Epithelial cell of esophagus (primary cell): ENCODE measurements around the gene SMYD3.

Experiments
- DNase-seq: peaks from one replicate; pipeline ENCODE4 v3.0.0; 2010; ENCODE audit warnings: low read depth
- H3K4me3 ChIP-seq: 2 replicates; pipeline ENCODE4 v1.5.1; 2011; ENCODE audit warnings: mild to moderate bottlenecking, low read length, control low read depth
- TF ChIP-seq, protein P1 (sequence below): IDR thresholded peaks from 2 replicates; pipeline ENCODE4 v1.5.1; 2011; ENCODE audit warnings: low read depth, mild to moderate bottlenecking, low read length, control low read depth, inconsistent platforms; ENCODE audit not compliant: insufficient read depth; ENCODE audit errors: missing control alignments

SMYD3 gene

DNA sequence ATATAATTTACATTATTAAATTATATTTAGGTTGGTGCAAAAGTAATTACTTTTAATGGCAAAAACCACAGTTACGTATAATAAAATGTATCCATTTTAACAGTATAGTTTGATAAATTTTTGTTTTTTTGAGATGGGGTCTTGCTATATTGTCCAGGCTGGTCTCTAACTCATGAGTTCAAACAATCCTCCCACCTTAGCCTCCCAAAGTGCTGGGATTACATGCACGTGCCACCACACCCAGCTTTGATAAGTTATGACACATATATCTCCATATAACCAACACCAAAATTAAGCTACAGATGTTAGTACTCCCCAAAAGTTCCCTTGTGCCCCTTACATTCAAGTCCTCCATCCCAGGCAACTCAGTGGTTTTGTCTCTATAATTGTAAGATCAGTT, 163.1 kb downstream of the SMYD3 start:
- TF ChIP-seq, protein P1, sequence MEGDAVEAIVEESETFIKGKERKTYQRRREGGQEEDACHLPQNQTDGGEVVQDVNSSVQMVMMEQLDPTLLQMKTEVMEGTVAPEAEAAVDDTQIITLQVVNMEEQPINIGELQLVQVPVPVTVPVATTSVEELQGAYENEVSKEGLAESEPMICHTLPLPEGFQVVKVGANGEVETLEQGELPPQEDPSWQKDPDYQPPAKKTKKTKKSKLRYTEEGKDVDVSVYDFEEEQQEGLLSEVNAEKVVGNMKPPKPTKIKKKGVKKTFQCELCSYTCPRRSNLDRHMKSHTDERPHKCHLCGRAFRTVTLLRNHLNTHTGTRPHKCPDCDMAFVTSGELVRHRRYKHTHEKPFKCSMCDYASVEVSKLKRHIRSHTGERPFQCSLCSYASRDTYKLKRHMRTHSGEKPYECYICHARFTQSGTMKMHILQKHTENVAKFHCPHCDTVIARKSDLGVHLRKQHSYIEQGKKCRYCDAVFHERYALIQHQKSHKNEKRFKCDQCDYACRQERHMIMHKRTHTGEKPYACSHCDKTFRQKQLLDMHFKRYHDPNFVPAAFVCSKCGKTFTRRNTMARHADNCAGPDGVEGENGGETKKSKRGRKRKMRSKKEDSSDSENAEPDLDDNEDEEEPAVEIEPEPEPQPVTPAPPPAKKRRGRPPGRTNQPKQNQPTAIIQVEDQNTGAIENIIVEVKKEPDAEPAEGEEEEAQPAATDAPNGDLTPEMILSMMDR, result no peak
- no peak overlapping the region for H3K4me3 ChIP-seq
- no peak for DNase-seq

DNA sequence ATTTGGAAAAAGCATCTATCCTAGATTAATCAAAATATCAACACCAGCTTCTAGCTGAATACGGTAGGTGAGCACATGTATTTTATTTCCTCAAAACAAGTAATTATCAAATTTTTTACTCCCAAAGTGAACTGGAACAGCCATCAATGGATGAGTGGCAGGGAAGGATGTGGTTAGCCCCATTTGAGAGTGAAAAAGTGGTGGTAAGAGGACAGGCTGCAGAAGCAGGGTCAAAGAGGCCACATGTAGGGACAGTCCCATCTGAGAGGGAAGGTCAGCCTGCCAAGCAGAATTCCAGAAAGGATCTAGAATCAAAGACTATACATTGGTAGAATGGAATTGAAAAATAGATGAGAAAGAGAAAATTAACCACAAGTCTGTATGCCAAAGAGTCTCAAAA, 163.8 kb downstream of the SMYD3 start:
- TF ChIP-seq, protein P1, result no peak
- H3K4me3 ChIP-seq, result no peak overlapping the region
- no peak for DNase-seq

DNA sequence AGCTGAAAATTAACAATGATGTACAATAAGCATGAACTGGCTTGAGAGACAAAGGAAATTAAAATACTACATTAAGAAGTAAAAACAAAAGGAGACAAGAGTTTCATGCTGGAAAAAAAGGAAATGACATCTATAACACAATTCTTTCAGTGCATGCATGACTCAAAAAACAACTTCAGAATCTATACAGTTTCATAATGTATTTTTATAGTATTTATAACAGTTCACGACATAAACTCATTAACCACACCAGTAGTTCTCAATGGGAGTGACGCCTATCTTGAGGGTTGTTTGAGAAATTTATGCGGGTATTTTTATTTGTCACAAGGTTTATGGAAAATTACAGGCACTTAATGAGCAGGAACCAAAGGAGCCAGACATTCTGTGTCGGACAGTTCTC, 168.5 kb downstream of the SMYD3 start:
- no peak for DNase-seq
- H3K4me3 ChIP-seq, result no peak overlapping the region
- TF ChIP-seq, protein P1, result no peak

DNA sequence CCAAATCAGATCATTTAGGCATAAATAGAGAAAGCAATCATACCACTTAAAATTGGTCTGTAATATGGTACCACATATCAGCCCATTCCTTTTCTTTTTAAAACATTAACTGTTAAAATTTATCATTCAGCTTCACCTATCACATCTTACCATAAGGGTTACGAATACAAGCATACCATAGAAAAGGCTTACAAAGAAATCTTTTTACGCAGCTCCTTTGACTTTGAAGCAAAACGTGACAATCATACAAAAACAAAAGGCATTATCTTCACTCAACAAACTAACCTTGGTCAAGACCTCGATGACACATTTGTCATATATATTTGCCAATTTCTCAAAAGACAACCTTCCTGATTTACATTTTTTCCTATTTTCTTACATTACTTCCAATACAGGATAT, 169.0 kb downstream of the SMYD3 start:
- H3K4me3 ChIP-seq, result no peak overlapping the region
- no peak for DNase-seq
- TF ChIP-seq, protein P1, result no peak

DNA sequence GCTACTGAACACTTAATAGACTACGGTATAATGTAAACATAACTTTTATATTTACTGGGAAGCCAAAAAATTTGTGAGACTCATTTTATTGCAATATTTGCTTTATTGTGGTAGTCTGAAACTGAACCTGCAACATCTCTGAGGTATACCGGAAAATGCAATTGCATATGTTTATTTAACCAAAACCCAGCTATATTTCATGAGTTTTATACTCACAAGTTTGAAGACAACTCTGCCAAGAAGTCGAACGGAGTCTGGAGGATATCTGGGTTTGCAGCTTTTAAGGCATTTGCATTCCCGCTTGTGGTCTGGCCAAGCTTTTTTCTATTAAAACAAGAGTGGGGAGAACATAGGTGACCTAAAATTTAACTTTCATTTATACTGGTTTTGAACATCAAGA, 171.9 kb downstream of the SMYD3 start:
- TF ChIP-seq, protein P1, result no peak
- no peak for DNase-seq
- no peak overlapping the region for H3K4me3 ChIP-seq

DNA sequence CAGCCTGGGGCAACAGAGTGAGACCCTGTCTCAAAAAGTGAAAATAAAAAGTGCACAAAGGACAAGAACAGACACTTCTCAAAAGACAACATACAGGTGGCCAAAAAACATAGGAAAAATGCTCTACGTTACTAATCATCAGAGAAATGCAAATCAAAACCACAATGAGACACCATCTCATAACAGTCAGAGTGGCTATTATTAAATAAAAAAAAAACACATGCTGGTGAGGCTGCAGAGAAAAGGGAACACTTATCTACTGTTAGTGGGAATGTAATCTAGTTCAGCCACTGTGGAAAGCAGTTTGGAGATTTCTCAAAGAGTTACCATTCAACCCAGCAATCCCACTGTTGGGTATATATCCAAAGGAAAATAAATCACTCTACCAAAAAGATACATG, 173.2 kb downstream of the SMYD3 start:
- no peak overlapping the region for H3K4me3 ChIP-seq
- TF ChIP-seq, protein P1, result no peak
- no peak for DNase-seq

DNA sequence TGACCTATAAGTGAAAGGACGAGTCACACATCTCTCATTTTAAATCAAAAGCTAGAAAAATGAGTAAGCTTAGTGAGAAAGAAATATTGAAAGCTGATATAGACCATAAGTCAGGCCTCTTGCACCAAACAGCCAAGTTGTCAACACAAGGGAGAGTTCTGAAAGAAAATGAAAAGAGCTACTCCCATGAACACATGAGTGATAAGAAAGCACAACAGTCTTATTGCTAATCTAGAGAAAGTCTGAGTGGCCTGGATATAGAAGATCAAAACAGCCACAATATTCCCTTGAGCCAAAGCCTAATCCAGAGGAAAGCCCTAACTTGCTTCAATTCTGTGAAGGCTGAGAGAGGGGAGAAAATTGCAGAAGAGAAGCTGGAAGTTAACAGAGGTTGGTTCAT, 175.0 kb downstream of the SMYD3 start:
- TF ChIP-seq, protein P1, result no peak
- H3K4me3 ChIP-seq, result no peak overlapping the region
- DNase-seq, result no peak
